Thyroid gland (tissue), 4 donors: ENCODE data around the gene EML4. TPM values are rescaled to one million over a fixed set of nuclear protein-coding genes. Genes with fewer than 3 reads are reported as not detected.

Source experiments
- DNase-seq, 2 donors: peaks; one replicate each; pipeline ENCODE4 v3.0.0-alpha.2; 2019
- H3K27ac ChIP-seq, 3 donors: fragments of 200-600 bp; sonication (generic); 1 replicate in 2 of 3; 2 replicates in 1 of 3; pipeline ENCODE4 v1.5.1; 2016 to 2019; ENCODE audit warnings: mild to moderate bottlenecking in 1 of 3, moderate library complexity in 1 of 3
- H3K27me3 ChIP-seq: fragments of 200-600 bp; sonication (generic); one replicate; pipeline ENCODE4 v1.5.1; 2019
- H3K36me3 ChIP-seq, 2 donors: fragments of 200-600 bp; sonication (generic); one replicate each; pipeline ENCODE4 v1.5.1; 2016 to 2019
- H3K4me1 ChIP-seq, 2 donors: fragments of 200-600 bp; sonication (generic); one replicate each; pipeline ENCODE4 v1.5.1; 2017 to 2019
- H3K4me3 ChIP-seq, 3 donors: fragments of 200-600 bp; sonication (generic); replicated peaks in 1 of 3; 1 replicate in 2 of 3; 2 replicates in 1 of 3; pipeline ENCODE4 v1.5.1; 2016; ENCODE audit warnings: mild to moderate bottlenecking in 1 of 3
- H3K9me3 ChIP-seq: fragments of 200-600 bp; sonication (generic); one replicate; pipeline ENCODE4 v1.5.1; 2017
- CTCF ChIP-seq, 6 experiments: fragments of 200-600 bp in 3 of 6; fragments of 450-650 bp in 3 of 6; sonication (generic) in 3 of 6; IDR thresholded peaks; one replicate each; pipeline ENCODE4 v1.5.1; 2016 to 2019; ENCODE audit warnings: antibody characterized with exemption in 6 of 6, mild to moderate bottlenecking in 2 of 6, inconsistent platforms in 1 of 6, moderate library complexity in 1 of 6
- POLR2A ChIP-seq, 2 donors: fragments of 450-650 bp; IDR thresholded peaks; one replicate each; pipeline ENCODE4 v1.6.1; 2017; ENCODE audit warnings: antibody characterized with exemption in 2 of 2, mild to moderate bottlenecking in 2 of 2, moderate library complexity in 1 of 2
- WGBS, 2 donors: methylation state at CpG; one replicate each; pipeline ENCODE4 v1.1.5; 2017; 5-methylcytosine and 5-hydroxymethylcytosine counted together
- intact Hi-C: fragments of 100-400 bp; cut with DNase I; formaldehyde crosslinking; loops from one replicate; pipeline ENCODE4 v1.15.1; 2023
- total RNA-seq, 4 donors: library from RNA; depleted of rRNA; stranded (reverse); fragments of >200 nt; gene quantifications; one replicate each; pipeline ENCODE4 v1.2.3, GENCODE V29; 2016

Gene EML4
- total RNA-seq, 4 donors from 2014 or later = 52.5 to 67.2 (median 64.7) TPM

GRCh38 chr2:42246562-42246961 lies 77.4 kb downstream of the EML4 start:
- 78 to 80% methylated on average over 1 of the region's 1 CpG for WGBS, 2 donors
- no peaks in the 10 kb centered on the region for H3K27me3 ChIP-seq
- intact Hi-C loops = no loop called here
- H3K27ac ChIP-seq = no peak overlapping the region
- H3K4me1 ChIP-seq = peaks cover 6 to 16% of the 10 kb centered on the region in 2 donors
- H3K9me3 ChIP-seq = no peaks in the 10 kb centered on the region
- no peak overlapping the region for H3K4me3 ChIP-seq
- no peaks in the 10 kb centered on the region for H3K36me3 ChIP-seq
- DNase-seq = no peak
- TF ChIP-seq POLR2A (IDR thresholded peaks at IDR 0.05) (no peak), CTCF (IDR thresholded peaks at IDR 0.05) (no peak)

GRCh38 chr2:42248846-42249245 lies 79.7 kb downstream of the EML4 start:
- H3K27me3 ChIP-seq = no peaks in the 10 kb centered on the region
- no peak overlapping the region for H3K4me3 ChIP-seq
- intact Hi-C loops = no loop called here
- no peak overlapping the region for H3K27ac ChIP-seq
- no peak for DNase-seq
- H3K4me1 ChIP-seq = peaks cover 6 to 16% of the 10 kb centered on the region in 2 donors
- H3K36me3 ChIP-seq = no peaks in the 10 kb centered on the region
- WGBS, 2 donors = 89 to 91% methylated on average over 1 of the region's 1 CpG
- no peaks in the 10 kb centered on the region for H3K9me3 ChIP-seq
- TF ChIP-seq POLR2A (IDR thresholded peaks at IDR 0.05) = no peak

GRCh38 chr2:42249284-42249683 lies 80.1 kb downstream of the EML4 start:
- Histone ChIP-seq H3K27ac (no peak overlapping the region), H3K4me3 (no peak overlapping the region), H3K9me3 (no peaks in the 10 kb centered on the region), H3K36me3 (no peaks in the 10 kb centered on the region), H3K4me1 (peaks cover 6 to 16% of the 10 kb centered on the region in 2 donors), H3K27me3 (no peaks in the 10 kb centered on the region)
- 82 to 87% methylated on average over 2 of the region's 2 CpGs for WGBS, 2 donors
- TF ChIP-seq POLR2A (IDR thresholded peaks at IDR 0.05) = no peak
- TF ChIP-seq CTCF (IDR thresholded peaks at IDR 0.05) = no peak
- DNase-seq = no peak
- intact Hi-C loops = no loop called here

- H3K4me1 ChIP-seq = peaks cover 6 to 16% of the 10 kb centered on the region in 2 donors
- no peak for DNase-seq
- H3K4me3 ChIP-seq = no peak overlapping the region
- TF ChIP-seq POLR2A (IDR thresholded peaks at IDR 0.05) (no peak), CTCF (IDR thresholded peaks at IDR 0.05) (no peak)
- WGBS, 2 donors = 23 to 28% methylated on average over 3 of the region's 3 CpGs
- no peaks in the 10 kb centered on the region for H3K9me3 ChIP-seq
- H3K27ac ChIP-seq = no peak overlapping the region
- no peaks in the 10 kb centered on the region for H3K36me3 ChIP-seq
- intact Hi-C loops = no loop called here
- H3K27me3 ChIP-seq = no peaks in the 10 kb centered on the region
Measured at GRCh38 chr2:42249887-42250286, 80.7 kb downstream of the EML4 start.

- DNase-seq = no peak
- intact Hi-C loops = no loop called here
- Histone ChIP-seq H3K9me3 (no peaks in the 10 kb centered on the region), H3K4me1 (peaks cover 6 to 16% of the 10 kb centered on the region in 2 donors), H3K27me3 (no peaks in the 10 kb centered on the region), H3K36me3 (no peaks in the 10 kb centered on the region), H3K27ac (no peak overlapping the region), H3K4me3 (no peak overlapping the region)
- TF ChIP-seq CTCF (IDR thresholded peaks at IDR 0.05) (no peak), POLR2A (IDR thresholded peaks at IDR 0.05) (no peak)
- 82 to 98% methylated on average over 2 of the region's 2 CpGs for WGBS, 2 donors
Measured at GRCh38 chr2:42250925-42251324, 81.8 kb downstream of the EML4 start.

GRCh38 chr2:42252464-42252863 lies 83.3 kb downstream of the EML4 start:
- H3K27me3 ChIP-seq = no peaks in the 10 kb centered on the region
- intact Hi-C loops = no loop called here
- DNase-seq = no peak
- WGBS, 2 donors = 92 to 93% methylated on average over 3 of the region's 3 CpGs
- no peaks in the 10 kb centered on the region for H3K36me3 ChIP-seq
- no peak for TF ChIP-seq POLR2A (IDR thresholded peaks at IDR 0.05)
- no peak for TF ChIP-seq CTCF (IDR thresholded peaks at IDR 0.05)
- H3K4me3 ChIP-seq = no peak overlapping the region
- peaks cover 6 to 16% of the 10 kb centered on the region in 2 donors for H3K4me1 ChIP-seq
- H3K27ac ChIP-seq = no peak overlapping the region
- H3K9me3 ChIP-seq = no peaks in the 10 kb centered on the region
